Middle frontal gyrus (tissue), 1 donor: ENCODE results near the gene COL25A1.

Source experiments
- DNase-seq: peaks from one replicate; pipeline ENCODE4 v3.0.0-alpha.2; 2015; ENCODE audit warnings: low spot score; ENCODE audit errors: extremely low spot score

COL25A1 gene

DNA sequence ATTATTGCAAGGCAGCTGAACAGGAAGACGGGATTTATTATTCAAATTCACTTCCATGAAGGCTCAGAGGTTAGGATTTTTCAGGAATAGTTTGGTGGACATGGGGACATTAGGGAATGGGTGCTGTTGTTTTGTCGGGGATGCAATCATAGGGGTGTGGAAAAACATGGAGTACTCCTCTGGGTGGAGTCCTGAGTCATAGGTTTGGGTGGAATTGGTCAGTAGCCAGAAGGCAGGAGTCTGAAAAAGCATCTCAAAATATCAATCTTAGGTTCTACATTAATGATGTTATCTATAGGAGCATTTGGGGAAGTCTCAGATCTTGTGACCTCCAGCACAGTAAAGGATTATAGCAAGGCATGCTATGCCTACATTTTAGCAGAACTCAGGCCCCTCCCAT lies 525.1 kb downstream of the COL25A1 start:
- DNase-seq, result no peak

DNA sequence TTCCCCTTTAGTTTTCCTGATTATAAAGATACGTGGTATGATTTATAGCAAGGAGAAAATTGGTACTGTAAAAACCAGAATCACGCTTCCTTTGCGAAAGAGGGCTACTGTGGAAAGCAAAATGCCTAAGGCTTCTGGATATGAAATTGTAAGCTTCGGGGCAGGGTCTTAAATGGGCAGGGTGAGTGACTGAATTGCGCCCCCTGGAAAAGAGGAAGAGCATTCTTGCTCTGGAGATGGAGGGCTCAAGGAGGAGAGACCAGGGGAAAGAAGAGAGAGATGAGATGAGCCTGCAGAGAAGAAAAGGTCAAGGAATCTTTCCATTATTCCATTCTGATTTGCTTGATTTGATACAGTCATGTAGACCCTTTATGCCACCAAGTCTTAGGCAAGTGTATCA lies 526.5 kb downstream of the COL25A1 start:
- DNase-seq, result no peak

- no peak for DNase-seq
Observed at GRCh38 chr4:108774809-108775530, 527.5 kb downstream of the COL25A1 start.

- DNase-seq, result no peak
Observed at GRCh38 chr4:108772402-108772801, 530.1 kb downstream of the COL25A1 start.

DNA sequence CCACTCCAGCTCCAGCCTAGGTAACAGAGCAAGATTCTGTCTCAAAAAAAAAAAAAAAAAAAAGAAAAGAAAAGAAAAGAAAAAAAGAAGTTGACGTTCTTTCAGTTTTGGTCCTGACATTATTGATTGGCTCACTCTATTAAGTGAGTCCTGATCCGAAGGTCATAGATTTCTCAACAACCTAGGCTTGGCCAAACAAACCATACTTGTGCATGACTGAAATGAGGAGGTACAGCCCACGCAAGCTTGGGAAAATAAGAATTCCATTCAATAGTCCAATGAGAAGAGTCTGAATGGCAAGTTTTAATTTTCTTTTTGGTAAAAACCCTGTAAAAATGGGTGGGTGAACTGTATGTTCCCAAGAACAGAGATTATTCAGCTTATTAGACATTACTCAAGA lies 536.4 kb downstream of the COL25A1 start:
- DNase-seq, result no peak

GRCh38 chr4:108763986-108764385 lies 538.5 kb downstream of the COL25A1 start:
- DNase-seq, result no peak

DNA sequence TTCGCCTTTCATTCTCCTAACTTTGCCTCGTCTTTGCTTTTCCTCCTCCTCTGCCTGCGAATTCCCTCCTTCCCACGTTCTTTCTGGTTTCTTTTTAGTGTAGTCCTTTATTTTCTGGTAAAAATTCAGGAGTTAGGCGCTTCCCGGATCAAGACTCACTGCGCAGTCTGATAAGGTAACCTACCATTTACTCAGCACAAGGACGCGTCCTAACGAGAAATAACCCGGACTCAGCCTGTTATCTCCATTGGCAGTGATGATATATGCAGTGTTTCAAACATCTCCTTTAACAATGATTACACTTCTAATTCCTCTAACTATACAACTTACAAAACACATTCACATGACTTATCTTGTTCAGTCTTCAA lies 539.2 kb downstream of the COL25A1 start:
- no peak for DNase-seq

GRCh38 chr4:108762559-108763225 lies 539.8 kb downstream of the COL25A1 start, which contains the start of gene ETNPPL:
Gene ETNPPL (minus strand): TSS chr4:108763053. CDS start chr4:108762898, 155 bp downstream.
- no peak for DNase-seq
